Panc1 (cell line): ENCODE measurements around the gene MACROD2.

ENCODE experiments used
- CTCF ChIP-seq: fragments of 450-650 bp; IDR thresholded peaks from 2 replicates; pipeline ENCODE4 v1.5.1; 2017; ENCODE audit warnings: mild to moderate bottlenecking
- POLR2AphosphoS5 ChIP-seq: IDR thresholded peaks from 2 replicates; pipeline ENCODE4 v1.6.1; 2012; ENCODE audit warnings: mild to moderate bottlenecking, low read depth, low read length, moderate library complexity

GRCh38 chr20:16025084-16025483 is 2029.8 kb downstream of the MACROD2 start:
- TF ChIP-seq CTCF (no peak), POLR2AphosphoS5 (no peak)
